Epithelial cell of esophagus (primary cell): ENCODE data around the gene HDDC2.
A peak's percentile ranks its signal among the peaks of the same experiment; 100 is the strongest.

Experiments used
- DNase-seq: peaks from one replicate; pipeline ENCODE4 v3.0.0; 2010; ENCODE audit warnings: low read depth
- H3K4me3 ChIP-seq: 2 replicates; pipeline ENCODE4 v1.5.1; 2011; ENCODE audit warnings: mild to moderate bottlenecking, low read length, control low read depth
- CTCF ChIP-seq: IDR thresholded peaks from 2 replicates; pipeline ENCODE4 v1.5.1; 2011; ENCODE audit warnings: low read depth, mild to moderate bottlenecking, low read length, control low read depth, inconsistent platforms; ENCODE audit not compliant: insufficient read depth; ENCODE audit errors: missing control alignments

The HDDC2 gene

GRCh38 chr6:125245523-125246264, 56.1 kb downstream of the HDDC2 start:
- H3K4me3 ChIP-seq: no peak overlapping the region
- peak; percentile 80 for DNase-seq
- TF ChIP-seq CTCF: no peak

- DNase-seq: no peak
- TF ChIP-seq CTCF: no peak
- no peak overlapping the region for H3K4me3 ChIP-seq
These were observed 56.7 kb downstream of the HDDC2 start for GRCh38 chr6:125245109-125245508.

- DNase-seq: no peak
- no peak overlapping the region for H3K4me3 ChIP-seq
- no peak for TF ChIP-seq CTCF
These were observed 64.0 kb downstream of the HDDC2 start for GRCh38 chr6:125237764-125238163.

GRCh38 chr6:125236536-125237327, 65.0 kb downstream of the HDDC2 start:
- TF ChIP-seq CTCF: no peak
- no peak overlapping the region for H3K4me3 ChIP-seq
- peak; percentile 68 for DNase-seq

GRCh38 chr6:125233202-125233601, 68.6 kb downstream of the HDDC2 start:
- no peak for TF ChIP-seq CTCF
- no peak for DNase-seq
- no peak overlapping the region for H3K4me3 ChIP-seq

- DNase-seq: peak; percentile 16
- no peak overlapping the region for H3K4me3 ChIP-seq
- no peak for TF ChIP-seq CTCF
These were observed 69.3 kb downstream of the HDDC2 start for GRCh38 chr6:125232466-125232865.
